ENCODE data around the gene EIF2B5. TPM values are rescaled to one million over a fixed set of nuclear protein-coding genes. Genes with fewer than 3 reads are reported as not detected.

Gene EIF2B5
- total and polyA plus RNA-seq, 2 of the 13 experiments (the other 11 are each of a cell fraction or from before 2014, with no cell fraction given): 38.4 to 60.2 TPM

GRCh38 chr3:184174646-184175492 is 39.7 kb downstream of the EIF2B5 start, which contains the start of gene AP2M1 (continued):
- no peak for TF ChIP-seq LBX2 (CRISPR knock-in tag; IDR thresholded peaks at IDR 0.05; ENCODE audit: borderline replicate concordance)
- no peak; the same call in 1 of the 2 replicates for TF ChIP-seq ISL2 (CRISPR knock-in tag; IDR thresholded peaks at IDR 0.05)
- peak; percentile 50; the same call in 1 of the 2 replicates for TF ChIP-seq ZNF333 (CRISPR knock-in tag; IDR thresholded peaks at IDR 0.05; ENCODE audit: borderline replicate concordance)
- 0 out of 2 replicates have a peak, but pooled peaks have one; percentile 31 for TF ChIP-seq ARNTL (CRISPR knock-in tag; IDR thresholded peaks at IDR 0.05)
- no peak for TF ChIP-seq AHDC1 (CRISPR knock-in tag; IDR thresholded peaks at IDR 0.05; ENCODE audit: borderline replicate concordance)
- peak; percentile 67 for TF ChIP-seq PATZ1 (CRISPR knock-in tag; IDR thresholded peaks at IDR 0.05)
- TF ChIP-seq ZNF24 (IDR thresholded peaks at IDR 0.05): no peak
- TF ChIP-seq ZNF446 (CRISPR knock-in tag; IDR thresholded peaks at IDR 0.05): no peak
- TF ChIP-seq ZNF816 (CRISPR knock-in tag; IDR thresholded peaks at IDR 0.05; ENCODE audit: borderline replicate concordance): peak; percentile 40; the same call in 1 of the 2 replicates
- no peak for TF ChIP-seq NFE2L2 (IDR thresholded peaks at IDR 0.05; ENCODE audit: low read length)
- TF ChIP-seq FOXP4 (CRISPR knock-in tag; IDR thresholded peaks at IDR 0.05): 0 out of 2 replicates have a peak, but pooled peaks have one; percentile 25
- TF ChIP-seq KAT7 (CRISPR knock-in tag; IDR thresholded peaks at IDR 0.05; ENCODE audit: borderline replicate concordance): peak; percentile 93
- peak; percentile 74; the same call in 1 of the 2 replicates for TF ChIP-seq ZNF776 (CRISPR knock-in tag; IDR thresholded peaks at IDR 0.05)
- no peak; the same call in 1 of the 2 replicates for TF ChIP-seq CBX5 (CRISPR knock-in tag; IDR thresholded peaks at IDR 0.05; ENCODE audit: borderline replicate concordance)
- no peak for TF ChIP-seq NR2F1 (CRISPR knock-in tag; IDR thresholded peaks at IDR 0.05)
- TF ChIP-seq ZNF740 (CRISPR knock-in tag; IDR thresholded peaks at IDR 0.05): no peak
